Fibroblast of skin of left quadriceps (primary cell): ENCODE data around the gene NKAIN1.
"Not testable (repeated sequence)": the region's sequence is repeated elsewhere in the genome, so short reads cannot be mapped to it uniquely, and the experiment has no call there.

Experiments used
- DNase-seq, 2 experiments: peaks; one replicate each; pipeline ENCODE4 v3.0.0-alpha.2; 2013; ENCODE audit warnings: low read depth in 2 of 2

The NKAIN1 gene

DNA sequence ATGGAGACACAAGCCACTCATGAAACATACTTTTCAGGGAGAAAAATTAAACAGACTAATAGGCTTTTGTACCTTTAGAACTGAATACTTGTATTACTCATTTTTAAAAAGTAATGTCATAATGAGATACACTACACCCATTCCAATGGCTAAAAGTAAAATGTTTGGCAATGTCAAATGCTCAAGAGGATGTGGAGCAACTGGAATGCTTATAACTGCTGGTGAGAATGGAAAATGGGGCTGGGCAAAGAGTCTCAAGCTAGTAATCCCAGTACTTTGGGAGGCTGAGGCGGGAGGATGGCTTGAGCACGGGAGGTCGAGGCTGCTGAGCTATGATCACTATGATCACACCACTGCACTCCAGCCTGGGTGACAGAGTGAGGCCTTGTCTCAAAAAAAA lies 86.3 kb downstream of the NKAIN1 start:
- no peak for DNase-seq

DNA sequence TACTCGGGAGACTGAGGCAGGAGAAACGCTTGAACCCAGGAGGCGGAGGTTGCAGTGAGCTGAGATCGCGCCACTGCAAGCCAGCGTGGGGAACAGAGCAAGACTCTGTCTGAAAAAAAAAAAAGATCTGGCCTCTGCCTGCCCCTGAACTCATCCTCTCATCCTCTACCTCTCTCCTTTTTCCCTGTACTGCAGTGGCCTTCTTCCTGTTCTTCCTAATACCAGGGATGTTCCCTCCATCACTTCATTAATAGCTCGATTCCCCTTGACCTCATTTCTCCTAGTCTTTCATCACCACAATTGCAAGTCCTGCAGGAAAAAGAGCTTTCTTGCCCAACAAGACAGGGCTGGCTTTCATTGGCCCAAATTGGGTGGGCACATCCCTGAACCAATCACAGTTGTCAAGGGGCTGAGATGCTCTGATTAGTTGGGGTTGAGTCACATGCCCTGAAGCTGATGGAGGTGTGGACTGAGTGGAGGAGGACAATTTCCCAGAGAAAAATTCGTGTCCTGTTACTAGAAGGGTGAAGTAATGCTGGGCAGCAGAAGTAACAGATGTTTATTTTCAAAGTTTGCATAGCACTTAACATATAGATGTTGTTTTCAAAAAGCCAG lies 87.4 kb downstream of the NKAIN1 start:
- peak; percentile 41 to 53 for DNase-seq

DNA sequence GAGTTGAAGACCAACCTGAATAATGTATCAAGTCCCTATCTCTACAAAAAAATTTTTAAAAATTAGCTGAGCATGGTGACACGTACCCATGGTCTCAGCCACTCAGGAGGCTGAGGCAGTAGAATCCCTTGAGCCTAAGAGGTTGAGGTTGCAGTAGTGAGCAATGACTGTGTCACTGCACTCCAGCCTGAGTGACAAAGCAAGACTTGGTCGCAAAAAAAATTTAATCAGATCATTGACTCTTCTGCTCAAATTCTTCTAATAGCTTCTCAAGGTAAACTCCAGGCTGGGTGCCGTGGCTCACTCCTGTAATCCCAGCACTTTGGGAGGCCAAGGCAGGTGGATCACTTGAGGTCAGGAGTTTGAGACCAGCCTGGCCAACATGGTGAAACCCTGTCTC lies 88.3 kb downstream of the NKAIN1 start:
- no peak for DNase-seq

DNA sequence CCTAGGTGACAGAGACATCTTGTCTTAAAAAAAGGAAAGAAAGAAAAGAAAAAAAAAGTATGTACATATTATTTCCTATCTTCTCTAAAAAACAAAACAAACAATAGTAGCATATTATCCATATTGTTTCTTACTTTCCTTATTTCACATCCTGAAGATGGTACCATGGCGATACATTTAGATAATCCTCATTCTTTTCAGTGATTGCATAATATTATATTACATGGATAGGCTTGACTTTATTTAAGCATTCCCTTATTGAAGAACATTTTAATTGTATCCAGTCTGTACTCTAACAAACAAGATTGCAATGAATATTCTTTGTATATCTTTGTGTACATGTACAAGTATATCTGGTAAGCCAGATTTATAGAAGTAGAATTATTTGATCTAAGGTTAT lies 91.3 kb downstream of the NKAIN1 start:
- no peak for DNase-seq

DNA sequence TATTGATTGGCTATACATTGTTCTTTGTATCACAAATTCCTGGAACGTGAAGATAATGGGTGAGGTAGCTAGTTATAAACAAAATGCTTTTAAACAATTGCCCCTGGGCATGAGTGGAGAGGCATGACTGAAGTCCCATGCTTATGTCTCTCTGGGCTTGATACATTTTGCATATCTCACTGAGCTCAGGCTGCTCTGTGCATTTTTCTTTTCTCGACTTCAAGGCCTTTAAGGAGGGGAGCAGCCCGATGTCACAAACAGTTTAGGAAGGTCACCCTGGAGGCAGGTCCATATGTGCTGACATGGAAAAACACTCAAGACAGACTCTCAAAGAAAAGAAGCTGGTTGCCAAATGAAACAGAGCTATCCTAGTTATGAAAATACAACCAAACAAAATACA lies 94.0 kb downstream of the NKAIN1 start:
- DNase-seq, result no peak

DNA sequence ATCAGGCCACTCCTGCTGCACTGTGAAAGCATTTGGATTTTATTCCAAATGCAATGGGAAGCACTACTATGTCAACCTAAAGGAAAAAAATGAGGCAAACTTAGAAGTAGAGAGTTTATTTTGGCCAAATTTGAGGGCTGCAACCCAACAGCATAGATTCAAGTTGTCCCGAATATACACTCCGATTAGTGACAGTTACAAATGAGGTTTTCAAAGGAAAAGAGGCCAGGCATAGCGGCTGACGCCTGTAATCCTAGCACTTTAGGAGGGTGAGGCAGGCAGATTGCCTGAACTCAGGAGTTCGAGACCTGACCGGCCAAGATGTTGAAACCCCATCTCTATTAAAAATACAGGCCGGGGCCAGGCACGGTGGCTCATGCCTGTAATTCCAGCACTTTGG lies 95.2 kb downstream of the NKAIN1 start:
- no peak for DNase-seq

DNA sequence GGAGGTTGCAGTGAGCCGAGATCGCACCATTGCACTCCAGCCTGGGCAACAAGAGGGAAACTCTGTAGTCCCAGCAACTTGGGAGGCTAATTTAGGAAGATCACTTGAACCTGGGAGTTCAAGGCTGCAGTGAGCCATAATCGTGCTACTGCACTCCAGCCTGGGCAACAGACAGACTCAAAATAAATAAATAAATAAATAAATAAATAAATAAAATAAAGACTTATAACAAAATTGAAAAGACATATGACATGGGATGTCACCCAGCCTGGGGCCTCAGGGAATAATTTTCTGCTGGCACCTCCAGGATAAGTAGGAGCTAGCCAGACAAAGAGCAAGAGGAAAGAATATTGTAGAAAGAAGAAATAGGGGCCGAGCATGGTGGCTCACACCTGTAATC lies 96.2 kb downstream of the NKAIN1 start:
- no peak for DNase-seq

DNA sequence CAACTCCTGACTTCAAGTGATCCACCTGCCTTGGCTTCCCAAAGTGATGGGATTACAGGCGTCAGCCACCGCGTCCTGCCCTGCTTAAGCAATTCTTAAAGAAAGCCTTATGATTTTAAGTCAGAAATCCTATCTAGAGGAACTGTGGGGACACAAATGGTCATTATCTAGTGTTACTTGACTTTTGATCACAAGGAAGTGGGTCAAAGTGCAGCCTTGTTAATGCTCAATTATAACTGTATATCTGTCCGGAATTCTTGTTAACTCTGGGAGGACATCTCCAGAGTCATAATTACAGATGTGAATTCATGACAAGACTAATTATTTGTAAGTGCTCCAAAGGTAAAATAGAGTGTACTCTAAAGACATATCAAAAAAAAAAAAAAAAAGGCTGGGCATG lies 97.3 kb downstream of the NKAIN1 start:
- DNase-seq, result no peak

DNA sequence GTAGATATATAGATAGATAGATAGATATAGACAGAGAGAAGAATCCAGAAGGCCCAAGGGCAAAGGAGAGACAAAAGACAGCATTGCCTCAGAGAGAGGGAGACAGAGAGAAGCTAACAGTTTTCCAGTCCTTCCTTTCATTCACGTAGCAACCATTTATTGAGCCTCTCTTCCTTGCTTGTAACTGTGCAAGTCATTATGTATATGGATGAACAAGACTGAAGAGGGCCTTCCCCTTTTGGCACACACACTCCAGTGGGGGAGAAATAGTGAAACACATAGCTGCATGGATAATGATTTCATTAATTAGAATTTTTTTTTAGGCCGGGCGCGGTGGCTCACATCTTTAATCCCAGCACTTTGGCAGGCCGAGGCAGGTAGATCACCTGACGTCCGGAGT lies 99.4 kb downstream of the NKAIN1 start:
- DNase-seq, result no peak

DNA sequence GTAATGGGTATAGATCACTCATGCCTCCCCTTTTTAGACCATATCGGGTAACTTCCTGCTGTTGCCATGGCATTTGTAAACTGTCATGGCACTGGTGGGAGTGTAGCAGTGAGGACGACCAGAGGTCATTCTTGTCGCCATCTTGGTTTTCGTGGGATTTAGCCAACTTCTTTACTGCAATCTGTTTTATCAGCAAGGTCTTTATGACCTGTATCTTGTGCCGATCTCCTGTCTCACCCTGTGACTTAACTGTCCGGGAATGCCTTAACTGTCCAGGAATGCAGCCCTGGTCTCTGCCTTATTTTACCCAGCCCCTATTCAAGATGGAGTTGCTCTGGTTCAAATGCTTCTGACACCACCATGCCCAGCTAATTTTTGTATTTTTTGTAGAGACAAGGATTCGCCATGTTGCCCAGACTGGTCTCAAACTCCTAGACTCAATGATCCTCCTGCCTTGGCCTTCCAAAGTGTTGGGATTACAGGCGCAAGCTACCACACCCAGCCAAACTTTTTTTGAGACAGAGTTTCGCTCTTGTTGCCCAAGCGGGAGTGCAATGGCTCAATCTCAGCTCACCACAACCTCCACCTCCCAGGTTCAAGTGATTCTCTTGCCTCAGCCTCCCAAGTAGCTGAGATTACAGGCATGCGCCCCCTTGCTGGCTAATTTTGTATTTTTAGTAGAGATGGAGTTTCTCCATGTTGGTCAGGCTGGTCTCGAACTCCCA lies 100.7 kb downstream of the NKAIN1 start:
- DNase-seq, result not testable (repeated sequence)

DNA sequence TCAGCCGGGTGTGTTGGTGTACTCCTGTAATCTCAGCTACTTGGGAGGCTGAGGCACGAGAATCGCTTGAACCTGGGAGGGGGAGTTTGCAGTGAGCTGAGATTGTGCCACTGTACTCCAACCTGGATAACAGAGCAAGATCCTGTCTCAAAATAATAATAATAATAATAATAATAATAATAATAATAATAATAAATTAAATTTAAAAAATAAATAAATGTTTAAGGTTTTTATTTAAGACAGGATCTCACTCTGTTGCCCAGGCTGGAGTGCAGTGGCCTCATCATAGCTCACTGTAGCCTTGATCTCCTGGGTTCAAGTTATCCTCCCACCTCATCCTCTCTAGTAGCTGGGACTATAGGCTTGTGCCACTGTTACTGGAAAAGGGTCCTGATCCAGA lies 101.8 kb downstream of the NKAIN1 start:
- DNase-seq, result not testable (repeated sequence)

DNA sequence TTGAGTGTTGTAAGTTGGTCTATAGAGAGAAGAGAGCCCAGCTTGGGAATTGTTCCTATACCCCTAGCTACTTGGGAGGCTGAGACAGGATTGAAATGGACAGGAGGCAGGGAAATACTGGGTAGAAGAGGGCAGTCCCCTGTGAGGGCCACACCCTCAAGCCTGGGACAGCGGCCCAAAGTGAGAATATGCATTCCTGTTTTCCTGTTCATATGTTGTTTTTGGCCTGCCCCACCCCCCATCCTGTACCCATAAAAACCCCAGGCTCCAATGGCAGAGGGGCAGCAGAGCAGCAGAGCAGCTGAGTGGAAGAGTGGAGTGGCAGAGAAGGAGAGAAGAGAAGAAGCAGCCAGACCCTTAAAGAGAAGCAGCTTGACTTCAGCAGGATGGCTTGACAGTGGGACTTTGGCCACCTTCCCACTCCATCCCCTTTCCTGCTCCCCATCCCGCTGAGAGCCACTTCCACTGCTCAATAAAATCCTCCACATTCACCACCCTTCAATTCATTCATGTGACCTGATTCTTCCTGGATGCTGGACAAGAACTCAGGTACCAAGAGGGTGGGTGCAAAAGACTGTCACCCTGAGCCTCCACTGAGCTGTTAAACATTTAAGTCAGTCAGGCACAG lies 103.6 kb downstream of the NKAIN1 start:
- no peak for DNase-seq

DNA sequence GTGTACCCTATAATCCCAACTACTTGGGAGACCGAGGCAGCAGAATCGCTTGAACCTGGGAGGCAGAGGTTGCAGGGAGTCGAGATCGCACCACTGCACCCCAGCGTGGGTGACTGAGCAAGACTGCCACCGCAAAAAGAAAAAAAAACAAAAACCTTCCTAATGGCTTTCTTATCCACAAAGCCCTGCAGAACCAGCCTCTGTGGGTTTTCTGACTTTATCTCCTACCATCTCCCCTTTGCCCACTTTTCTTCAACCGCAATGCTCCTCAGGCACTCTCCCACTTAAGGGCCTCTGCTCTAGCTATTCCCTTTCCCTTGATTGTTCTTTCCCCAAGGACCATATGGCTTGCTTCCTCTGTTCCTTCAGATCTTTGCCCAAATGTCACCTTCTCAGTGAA lies 106.3 kb downstream of the NKAIN1 start:
- no peak for DNase-seq
